ENCODE results near the gene DAPL1.
A peak's percentile ranks its signal among the peaks of the same experiment; 100 is the strongest.

- TF ChIP-seq CTCF (IDR thresholded peaks at IDR 0.05) (no peak), POLR2A (IDR thresholded peaks at IDR 0.05) (peak; percentile 37 to 62 (median 60))
Measured at GRCh38 chr2:158795195-158795924, at the start of gene DAPL1.

Measured in body of pancreas (tissue), 4 donors.